Neural cell (in vitro differentiated cells): ENCODE measurements around the gene GRM6. TPM values are rescaled to one million over a fixed set of nuclear protein-coding genes. Genes with fewer than 3 reads are reported as not detected.

ENCODE experiments used
- H2AFZ ChIP-seq: fragments of 200-600, 300-800 bp; sonication (generic), shearing (Covaris generic); 2 replicates; pipeline ENCODE4 v1.6.0; 2014; ENCODE audit warnings: low read depth, mild to moderate bottlenecking, antibody characterized with exemption, low read length, moderate library complexity
- H3F3A ChIP-seq: fragments of 200-600 bp; shearing (Covaris generic); 2 replicates; pipeline ENCODE4 v1.6.1; 2016; ENCODE audit warnings: mild to moderate bottlenecking, moderate library complexity, mixed read lengths, antibody characterized with exemption, low read length; ENCODE audit not compliant: insufficient read depth, poor library complexity, severe bottlenecking
- H3K27ac ChIP-seq: fragments of 200-600, 300-800 bp; sonication (generic), shearing (Covaris generic); 2 replicates; pipeline ENCODE4 v1.5.1; 2014; ENCODE audit warnings: mild to moderate bottlenecking, low read length, moderate library complexity
- H3K27me3 ChIP-seq: fragments of 300-800, 200-600 bp; sonication (generic), shearing (Covaris generic); 2 replicates; pipeline ENCODE4 v1.6.0; 2014; ENCODE audit warnings: mild to moderate bottlenecking, low read depth, low read length, moderate library complexity; ENCODE audit not compliant: insufficient read depth
- H3K36me3 ChIP-seq: fragments of 300-800, 200-600 bp; sonication (generic), shearing (Covaris generic); 2 replicates; pipeline ENCODE4 v1.5.1; 2014; ENCODE audit warnings: mild to moderate bottlenecking, antibody characterized with exemption, low read length, moderate library complexity; ENCODE audit not compliant: insufficient read depth
- H3K4me2 ChIP-seq: fragments of 300-800, 200-600 bp; sonication (generic), shearing (Covaris generic); 2 replicates; pipeline ENCODE4 v1.6.0; 2014; ENCODE audit warnings: mild to moderate bottlenecking, low read length
- H3K4me3 ChIP-seq: fragments of 300-800, 200-600 bp; sonication (generic), shearing (Covaris generic); 2 replicates; pipeline ENCODE4 v1.5.1; 2014; ENCODE audit warnings: mild to moderate bottlenecking, low read length, moderate library complexity
- H3K79me2 ChIP-seq: fragments of 200-600 bp; shearing (Covaris generic); replicated peaks from 2 replicates; pipeline ENCODE4 v1.6.0; 2014; ENCODE audit warnings: mild to moderate bottlenecking, low read length, moderate library complexity; ENCODE audit not compliant: insufficient read depth
- H3K9ac ChIP-seq: fragments of 300-800, 200-600 bp; sonication (generic), shearing (Covaris generic); 2 replicates; pipeline ENCODE4 v1.6.1; 2016; ENCODE audit warnings: mild to moderate bottlenecking, low read length, mixed read lengths
- H3K9me2 ChIP-seq: fragments of 200-600 bp; shearing (Covaris generic); 2 replicates; pipeline ENCODE4 v1.6.1; 2016; ENCODE audit warnings: mild to moderate bottlenecking, low read length, mixed read lengths; ENCODE audit not compliant: insufficient read depth
- H3K9me3 ChIP-seq: fragments of 200-600, 300-800 bp; sonication (generic), shearing (Covaris generic); 2 replicates; pipeline ENCODE4 v1.6.1; 2016; ENCODE audit warnings: mild to moderate bottlenecking, mixed run types, low read length, moderate library complexity, mixed read lengths
- H4K20me1 ChIP-seq: fragments of 200-600 bp; shearing (Covaris generic); 2 replicates; pipeline ENCODE4 v1.6.1; 2016; ENCODE audit warnings: mild to moderate bottlenecking, mixed run types; ENCODE audit not compliant: insufficient read depth
- EP300 ChIP-seq: fragments of 450-650 bp; conservative IDR thresholded peaks from 2 replicates; pipeline ENCODE4 v1.6.1; 2014; ENCODE audit warnings: antibody characterized with exemption, mild to moderate bottlenecking, moderate library complexity; ENCODE audit not compliant: poor library complexity, severe bottlenecking
- EZH2 ChIP-seq: fragments of 200-600, 300-800 bp; shearing (Covaris generic), sonication (generic); IDR thresholded peaks from 2 replicates; pipeline ENCODE4 v1.6.1; 2014; ENCODE audit warnings: antibody characterized with exemption, low read length, borderline replicate concordance, mild to moderate bottlenecking; ENCODE audit not compliant: insufficient read depth, poor library complexity, severe bottlenecking
- MXI1 ChIP-seq: fragments of 450-650 bp; conservative IDR thresholded peaks from 2 replicates; pipeline ENCODE4 v1.6.1; 2014; ENCODE audit warnings: antibody characterized with exemption, mild to moderate bottlenecking; ENCODE audit not compliant: poor library complexity, severe bottlenecking
- POLR2AphosphoS5 ChIP-seq: IDR thresholded peaks from 2 replicates; pipeline ENCODE4 v1.6.1; 2012
- RAD21 ChIP-seq: fragments of 450-650 bp; conservative IDR thresholded peaks from 2 replicates; pipeline ENCODE4 v1.6.1; 2014; ENCODE audit warnings: antibody characterized with exemption, mild to moderate bottlenecking, moderate library complexity
- SMC3 ChIP-seq: fragments of 450-650 bp; conservative IDR thresholded peaks from 2 replicates; pipeline ENCODE4 v1.6.1; 2014; ENCODE audit warnings: antibody characterized with exemption, mild to moderate bottlenecking, moderate library complexity; ENCODE audit not compliant: poor library complexity
- TAF1 ChIP-seq: IDR thresholded peaks from 2 replicates; pipeline ENCODE4 v1.6.1; 2012; ENCODE audit warnings: low read depth
- polyA plus RNA-seq: library from polyadenylated mRNA; depleted of rRNA; stranded (reverse); fragments of >200 nt; gene quantifications from 2 replicates; pipeline ENCODE4 v1.2.3, GENCODE V29; 2014
- TF ChIP-seq, protein P1 (sequence below): IDR thresholded peaks from 2 replicates; pipeline ENCODE4 v1.6.1; 2012; ENCODE audit warnings: borderline replicate concordance
- TF ChIP-seq, protein P2 (sequence below): fragments of 450-650 bp; IDR thresholded peaks from 2 replicates; pipeline ENCODE4 v1.5.1; 2014; ENCODE audit warnings: antibody characterized with exemption, mild to moderate bottlenecking, moderate library complexity; ENCODE audit not compliant: poor library complexity, severe bottlenecking

The GRM6 gene
- polyA plus RNA-seq, 1 donor from 2014 or later = not detected

DNA sequence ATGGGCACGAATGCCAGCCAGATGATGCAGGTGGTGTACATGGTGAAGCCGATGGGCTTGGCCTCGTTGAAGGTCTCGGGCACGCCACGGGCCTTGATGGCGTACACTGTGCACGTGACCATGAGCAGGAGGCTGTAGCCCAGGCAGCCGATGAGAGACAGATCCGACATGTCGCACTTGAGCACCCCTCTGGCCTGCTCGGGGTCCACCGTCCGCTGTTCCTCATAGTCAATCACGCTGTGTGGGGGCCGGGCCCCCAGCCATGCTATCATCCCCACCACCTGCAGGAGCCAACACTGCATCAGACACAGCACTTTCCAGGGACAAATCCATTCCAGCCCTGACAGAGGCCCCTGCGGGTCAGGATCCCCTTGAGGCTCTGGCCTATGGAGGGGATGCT lies 12.2 kb downstream of the GRM6 start:
- no peaks in the 10 kb centered on the region for H3K27me3 ChIP-seq
- no peak overlapping the region for H3K27ac ChIP-seq
- no peaks in the 10 kb centered on the region for H3F3A ChIP-seq
- H3K4me3 ChIP-seq = no peak overlapping the region
- H3K9ac ChIP-seq = no peak overlapping the region
- TF ChIP-seq EP300 = no peak
- TF ChIP-seq, protein P1, sequence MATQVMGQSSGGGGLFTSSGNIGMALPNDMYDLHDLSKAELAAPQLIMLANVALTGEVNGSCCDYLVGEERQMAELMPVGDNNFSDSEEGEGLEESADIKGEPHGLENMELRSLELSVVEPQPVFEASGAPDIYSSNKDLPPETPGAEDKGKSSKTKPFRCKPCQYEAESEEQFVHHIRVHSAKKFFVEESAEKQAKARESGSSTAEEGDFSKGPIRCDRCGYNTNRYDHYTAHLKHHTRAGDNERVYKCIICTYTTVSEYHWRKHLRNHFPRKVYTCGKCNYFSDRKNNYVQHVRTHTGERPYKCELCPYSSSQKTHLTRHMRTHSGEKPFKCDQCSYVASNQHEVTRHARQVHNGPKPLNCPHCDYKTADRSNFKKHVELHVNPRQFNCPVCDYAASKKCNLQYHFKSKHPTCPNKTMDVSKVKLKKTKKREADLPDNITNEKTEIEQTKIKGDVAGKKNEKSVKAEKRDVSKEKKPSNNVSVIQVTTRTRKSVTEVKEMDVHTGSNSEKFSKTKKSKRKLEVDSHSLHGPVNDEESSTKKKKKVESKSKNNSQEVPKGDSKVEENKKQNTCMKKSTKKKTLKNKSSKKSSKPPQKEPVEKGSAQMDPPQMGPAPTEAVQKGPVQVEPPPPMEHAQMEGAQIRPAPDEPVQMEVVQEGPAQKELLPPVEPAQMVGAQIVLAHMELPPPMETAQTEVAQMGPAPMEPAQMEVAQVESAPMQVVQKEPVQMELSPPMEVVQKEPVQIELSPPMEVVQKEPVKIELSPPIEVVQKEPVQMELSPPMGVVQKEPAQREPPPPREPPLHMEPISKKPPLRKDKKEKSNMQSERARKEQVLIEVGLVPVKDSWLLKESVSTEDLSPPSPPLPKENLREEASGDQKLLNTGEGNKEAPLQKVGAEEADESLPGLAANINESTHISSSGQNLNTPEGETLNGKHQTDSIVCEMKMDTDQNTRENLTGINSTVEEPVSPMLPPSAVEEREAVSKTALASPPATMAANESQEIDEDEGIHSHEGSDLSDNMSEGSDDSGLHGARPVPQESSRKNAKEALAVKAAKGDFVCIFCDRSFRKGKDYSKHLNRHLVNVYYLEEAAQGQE = no peak
- no peak for TF ChIP-seq EZH2
- no peak for TF ChIP-seq POLR2AphosphoS5
- TF ChIP-seq TAF1 = no peak
- no peak for TF ChIP-seq SMC3
- TF ChIP-seq, protein P2, sequence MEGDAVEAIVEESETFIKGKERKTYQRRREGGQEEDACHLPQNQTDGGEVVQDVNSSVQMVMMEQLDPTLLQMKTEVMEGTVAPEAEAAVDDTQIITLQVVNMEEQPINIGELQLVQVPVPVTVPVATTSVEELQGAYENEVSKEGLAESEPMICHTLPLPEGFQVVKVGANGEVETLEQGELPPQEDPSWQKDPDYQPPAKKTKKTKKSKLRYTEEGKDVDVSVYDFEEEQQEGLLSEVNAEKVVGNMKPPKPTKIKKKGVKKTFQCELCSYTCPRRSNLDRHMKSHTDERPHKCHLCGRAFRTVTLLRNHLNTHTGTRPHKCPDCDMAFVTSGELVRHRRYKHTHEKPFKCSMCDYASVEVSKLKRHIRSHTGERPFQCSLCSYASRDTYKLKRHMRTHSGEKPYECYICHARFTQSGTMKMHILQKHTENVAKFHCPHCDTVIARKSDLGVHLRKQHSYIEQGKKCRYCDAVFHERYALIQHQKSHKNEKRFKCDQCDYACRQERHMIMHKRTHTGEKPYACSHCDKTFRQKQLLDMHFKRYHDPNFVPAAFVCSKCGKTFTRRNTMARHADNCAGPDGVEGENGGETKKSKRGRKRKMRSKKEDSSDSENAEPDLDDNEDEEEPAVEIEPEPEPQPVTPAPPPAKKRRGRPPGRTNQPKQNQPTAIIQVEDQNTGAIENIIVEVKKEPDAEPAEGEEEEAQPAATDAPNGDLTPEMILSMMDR = no peak
- no peak for TF ChIP-seq RAD21
- no peak for TF ChIP-seq MXI1
- H3K36me3 ChIP-seq = no peaks in the 10 kb centered on the region
- no peak overlapping the region for H2AFZ ChIP-seq
- H3K9me2 ChIP-seq = no peaks in the 10 kb centered on the region
- peaks cover 19% of the 10 kb centered on the region for H3K9me3 ChIP-seq
- no peak overlapping the region for H3K4me2 ChIP-seq
- H4K20me1 ChIP-seq = no peaks in the 10 kb centered on the region
- H3K79me2 ChIP-seq = no peaks in the 10 kb centered on the region

DNA sequence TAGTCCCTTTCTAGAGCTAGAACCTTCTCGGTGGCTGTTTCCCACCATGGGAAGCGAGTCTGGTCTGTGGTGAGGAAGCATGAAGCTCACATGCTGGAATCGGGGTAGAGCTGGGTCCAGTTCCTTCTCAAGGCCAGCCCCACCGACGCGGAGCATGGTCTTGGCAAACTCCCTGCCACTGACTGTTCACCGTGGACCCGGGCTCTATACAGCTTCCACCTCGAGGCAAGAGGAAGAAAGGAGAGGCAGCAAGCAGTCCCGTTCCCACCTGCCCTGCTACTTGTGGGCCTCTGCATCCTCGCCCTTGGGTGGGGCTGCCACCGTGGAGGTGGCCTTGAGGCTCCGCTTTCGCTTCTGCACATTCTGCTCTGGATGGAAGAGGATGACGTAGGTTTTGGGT lies 13.7 kb downstream of the GRM6 start:
- Histone ChIP-seq H3K27ac (no peak overlapping the region), H4K20me1 (no peaks in the 10 kb centered on the region), H3K9me2 (no peaks in the 10 kb centered on the region), H3K79me2 (no peaks in the 10 kb centered on the region), H3K9ac (no peak overlapping the region), H3K4me3 (no peak overlapping the region), H3K9me3 (peaks cover 12% of the 10 kb centered on the region), H3K27me3 (no peaks in the 10 kb centered on the region), H3K4me2 (no peak overlapping the region), H3F3A (no peaks in the 10 kb centered on the region), H3K36me3 (no peaks in the 10 kb centered on the region), H2AFZ (no peak overlapping the region)
- TF ChIP-seq, protein P2 = no peak
- no peak for TF ChIP-seq RAD21
- TF ChIP-seq TAF1 = no peak
- no peak for TF ChIP-seq SMC3
- no peak for TF ChIP-seq EP300
- TF ChIP-seq POLR2AphosphoS5 = no peak
- TF ChIP-seq EZH2 = no peak
- no peak for TF ChIP-seq MXI1
- TF ChIP-seq, protein P1 = no peak
